HFFc6 (cell line): ENCODE measurements around the gene SOBP. TPM values are rescaled to one million over a fixed set of nuclear protein-coding genes. Genes with fewer than 3 reads are reported as not detected.
A peak's percentile ranks its signal among the peaks of the same experiment; 100 is the strongest.

Experiments
- DNase-seq: peaks from one replicate; pipeline ENCODE4 v3.0.0-alpha.2; 2018
- H3K27ac Mint-ChIP-seq: 2 replicates; pipeline ENCODE4 v1.8.0; 2020; ENCODE audit warnings: mild to moderate bottlenecking, mixed read lengths
- H3K27me3 Mint-ChIP-seq: 2 replicates; pipeline ENCODE4 v1.8.0; 2021; ENCODE audit warnings: mild to moderate bottlenecking, moderate library complexity, mixed read lengths; ENCODE audit not compliant: insufficient read depth
- H3K36me3 Mint-ChIP-seq: 2 replicates; pipeline ENCODE4 v1.8.0; 2021; ENCODE audit warnings: low read depth, mixed read lengths
- H3K4me1 Mint-ChIP-seq: 2 replicates; pipeline ENCODE4 v1.8.0; 2020; ENCODE audit warnings: low read depth, mixed read lengths
- H3K4me3 Mint-ChIP-seq: 2 replicates; pipeline ENCODE4 v1.8.0; 2020; ENCODE audit warnings: mild to moderate bottlenecking, moderate library complexity, mixed read lengths
- H3K9me3 Mint-ChIP-seq: 2 replicates; pipeline ENCODE4 v1.8.0; 2020; ENCODE audit warnings: mild to moderate bottlenecking, mixed read lengths
- CTCF ChIP-seq: fragments of 200-600 bp; sonication (generic); IDR thresholded peaks from 2 replicates; pipeline ENCODE4 v1.5.0; 2021; ENCODE audit warnings: antibody characterized with exemption, mild to moderate bottlenecking
- long read RNA-seq: library from polyadenylated mRNA; unstranded; transcript quantifications from one replicate; pipeline ENCODE4 v2.0.0, GENCODE V29; 2019
- total RNA-seq, 6 experiments: library from RNA; stranded (reverse); fragmentation: NEBNext Ultra II Directional; extraction: Animal tissue kit (Norgen Biotek cat#: 25700); gene quantifications; 2 replicates in 1 of 6; 3 replicates in 5 of 6; pipeline ENCODE4 v1.2.3, GENCODE V29; 2021

The SOBP gene, protein sequence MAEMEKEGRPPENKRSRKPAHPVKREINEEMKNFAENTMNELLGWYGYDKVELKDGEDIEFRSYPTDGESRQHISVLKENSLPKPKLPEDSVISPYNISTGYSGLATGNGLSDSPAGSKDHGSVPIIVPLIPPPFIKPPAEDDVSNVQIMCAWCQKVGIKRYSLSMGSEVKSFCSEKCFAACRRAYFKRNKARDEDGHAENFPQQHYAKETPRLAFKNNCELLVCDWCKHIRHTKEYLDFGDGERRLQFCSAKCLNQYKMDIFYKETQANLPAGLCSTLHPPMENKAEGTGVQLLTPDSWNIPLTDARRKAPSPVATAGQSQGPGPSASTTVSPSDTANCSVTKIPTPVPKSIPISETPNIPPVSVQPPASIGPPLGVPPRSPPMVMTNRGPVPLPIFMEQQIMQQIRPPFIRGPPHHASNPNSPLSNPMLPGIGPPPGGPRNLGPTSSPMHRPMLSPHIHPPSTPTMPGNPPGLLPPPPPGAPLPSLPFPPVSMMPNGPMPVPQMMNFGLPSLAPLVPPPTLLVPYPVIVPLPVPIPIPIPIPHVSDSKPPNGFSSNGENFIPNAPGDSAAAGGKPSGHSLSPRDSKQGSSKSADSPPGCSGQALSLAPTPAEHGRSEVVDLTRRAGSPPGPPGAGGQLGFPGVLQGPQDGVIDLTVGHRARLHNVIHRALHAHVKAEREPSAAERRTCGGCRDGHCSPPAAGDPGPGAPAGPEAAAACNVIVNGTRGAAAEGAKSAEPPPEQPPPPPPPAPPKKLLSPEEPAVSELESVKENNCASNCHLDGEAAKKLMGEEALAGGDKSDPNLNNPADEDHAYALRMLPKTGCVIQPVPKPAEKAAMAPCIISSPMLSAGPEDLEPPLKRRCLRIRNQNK
- under 1 TPM in 5 of 6 experiments, not detected in 1; 0.09 to 0.50 (median 0.15) TPM for total RNA-seq
- long read RNA-seq, partial matches to known transcripts: 0 of 1 reads
- long read RNA-seq, other reads (novel, unspliced or antisense): 1 of 1 reads

DNA sequence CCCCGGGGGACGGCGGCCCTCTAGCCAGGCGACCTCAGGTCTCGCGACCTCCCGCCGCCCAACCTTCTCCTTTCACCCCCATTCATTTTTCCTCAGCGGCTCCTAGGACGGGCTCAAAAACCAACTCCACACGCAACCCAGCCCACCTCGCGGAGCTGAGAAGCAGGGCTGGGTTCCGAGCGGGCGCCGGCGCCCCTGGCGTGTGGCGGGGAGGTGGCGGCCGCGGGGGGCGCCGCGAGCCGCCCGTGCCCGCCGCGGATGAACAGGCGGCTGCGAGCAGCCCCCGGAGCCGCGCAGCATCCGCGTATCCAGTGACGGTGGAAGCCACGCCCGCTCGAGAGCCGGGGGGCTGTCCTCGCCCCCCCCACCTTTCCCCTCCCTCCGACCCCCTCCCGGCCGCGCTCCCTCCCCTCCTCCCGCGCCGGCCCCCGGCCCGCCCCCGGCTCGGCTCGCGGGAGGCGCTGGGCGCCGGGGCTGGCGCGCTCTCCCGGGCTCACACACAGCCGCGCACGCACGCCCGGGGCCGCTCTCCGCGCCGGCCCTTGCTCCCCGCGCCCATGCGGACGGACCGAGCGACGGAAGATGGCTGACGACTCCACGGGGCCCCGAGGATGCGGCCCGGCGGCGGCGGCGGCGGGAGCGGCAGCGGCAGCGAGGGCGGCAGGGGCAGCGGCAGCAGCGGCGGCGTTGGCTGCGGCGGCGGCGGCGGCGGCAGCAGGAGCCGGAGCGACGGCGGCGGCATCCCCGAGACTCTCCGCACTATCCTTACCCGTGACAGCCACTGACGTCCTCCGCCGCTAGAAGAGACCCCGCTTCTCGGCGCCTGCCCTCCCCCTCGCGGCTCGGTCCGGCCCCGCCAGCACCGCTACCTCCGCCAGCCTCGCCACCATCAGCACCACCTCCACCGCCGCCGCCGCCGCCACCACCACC lies at the start of gene SOBP:
TSS of gene SOBP (plus strand) at position 482 of the 930 bp plus-strand sequence. CDS start 500 bp downstream, outside the sequence.
- no peak for TF ChIP-seq CTCF
- H3K9me3 Mint-ChIP-seq: no peaks in the 10 kb centered on the region
- peaks cover 39% of the 10 kb centered on the region for H3K27me3 Mint-ChIP-seq
- H3K4me3 Mint-ChIP-seq: peak within 1 kb of the TSS; percentile 88
- DNase-seq: no peak
- H3K4me1 Mint-ChIP-seq: peaks cover 14% of the 10 kb centered on the region
- no peaks in the 10 kb centered on the region for H3K36me3 Mint-ChIP-seq
- H3K27ac Mint-ChIP-seq: no peak within 1 kb of the TSS

GRCh38 chr6:107440936-107441335 lies 49.0 kb upstream of the SOBP start:
- no peaks in the 10 kb centered on the region for H3K9me3 Mint-ChIP-seq
- no peak for DNase-seq
- no peak overlapping the region for H3K4me3 Mint-ChIP-seq
- H3K27ac Mint-ChIP-seq: no peak overlapping the region
- H3K36me3 Mint-ChIP-seq: no peaks in the 10 kb centered on the region
- peaks cover 66% of the 10 kb centered on the region for H3K4me1 Mint-ChIP-seq
- no peak for TF ChIP-seq CTCF
- no peaks in the 10 kb centered on the region for H3K27me3 Mint-ChIP-seq

- peaks cover 4% of the 10 kb centered on the region for H3K9me3 Mint-ChIP-seq
- no peak for TF ChIP-seq CTCF
- no peaks in the 10 kb centered on the region for H3K27me3 Mint-ChIP-seq
- DNase-seq: no peak
- H3K4me3 Mint-ChIP-seq: no peak overlapping the region
- H3K27ac Mint-ChIP-seq: no peak overlapping the region
- H3K36me3 Mint-ChIP-seq: peaks cover 3% of the 10 kb centered on the region
- H3K4me1 Mint-ChIP-seq: peaks cover 61% of the 10 kb centered on the region
Measured at GRCh38 chr6:107441682-107442081, 48.2 kb upstream of the SOBP start.

- Mint-ChIP-seq H3K36me3 (peaks cover 15% of the 10 kb centered on the region), H3K27ac (peak overlapping the region; percentile 82), H3K9me3 (peaks cover 16% of the 10 kb centered on the region), H3K4me1 (peaks cover 56% of the 10 kb centered on the region), H3K27me3 (no peaks in the 10 kb centered on the region), H3K4me3 (peak overlapping the region; percentile 81)
- no peak for DNase-seq
- TF ChIP-seq CTCF: no peak
Measured at GRCh38 chr6:107442938-107443607, 46.8 kb upstream of the SOBP start.
